HepG2 (cell line): ENCODE results near the gene FDPS. TPM values are rescaled to one million over a fixed set of nuclear protein-coding genes. Genes with fewer than 3 reads are reported as not detected.

Experiments
- PHF5A ChIP-seq: IDR thresholded peaks from one replicate; pipeline ENCODE4 v1.6.1; 2018; ENCODE audit warnings: low read depth, missing genetic modification reagents; ENCODE audit not compliant: unreplicated experiment
- POLR2AphosphoS5 ChIP-seq: IDR thresholded peaks from 2 replicates; pipeline ENCODE4 v1.6.1; 2012; ENCODE audit warnings: low read depth, low read length
- RARG ChIP-seq: sonication (generic); formaldehyde crosslinking; IDR thresholded peaks from 2 replicates; pipeline ENCODE4 v1.4.0; 2020; ENCODE audit warnings: low read depth, mild to moderate bottlenecking, missing genetic modification reagents
- ZBTB8A ChIP-seq: sonication (generic); formaldehyde crosslinking; IDR thresholded peaks from 2 replicates; pipeline ENCODE4 v1.4.0; 2020; ENCODE audit warnings: mild to moderate bottlenecking, low read depth, missing genetic modification reagents, borderline replicate concordance
- ZFP82 ChIP-seq: sonication (generic); formaldehyde crosslinking; IDR thresholded peaks from 2 replicates; pipeline ENCODE4 v1.5.1; 2020; ENCODE audit warnings: mild to moderate bottlenecking, missing genetic modification reagents, borderline replicate concordance
- ZNF264 ChIP-seq: sonication (generic); formaldehyde crosslinking; IDR thresholded peaks from 2 replicates; pipeline ENCODE4 v1.4.0; 2020; ENCODE audit warnings: missing genetic modification reagents
- ZNF329 ChIP-seq: sonication (generic); formaldehyde crosslinking; IDR thresholded peaks from 2 replicates; pipeline ENCODE4 v1.9.0; 2021; ENCODE audit warnings: low read depth, mild to moderate bottlenecking, missing genetic modification reagents
- ZNF333 ChIP-seq: sonication (generic); formaldehyde crosslinking; IDR thresholded peaks from 2 replicates; pipeline ENCODE4 v1.4.0; 2020; ENCODE audit warnings: mild to moderate bottlenecking, missing genetic modification reagents, borderline replicate concordance
- ZNF572 ChIP-seq: sonication (generic); formaldehyde crosslinking; IDR thresholded peaks from 2 replicates; pipeline ENCODE4 v1.5.1; 2020; ENCODE audit warnings: mild to moderate bottlenecking, missing genetic modification reagents
- ZNF747 ChIP-seq: sonication (generic); formaldehyde crosslinking; IDR thresholded peaks from 2 replicates; pipeline ENCODE4 v1.8.1; 2023; ENCODE audit warnings: missing genetic modification reagents, mild to moderate bottlenecking, borderline replicate concordance
- polyA plus RNA-seq, 8 experiments: library from polyadenylated mRNA; depleted of rRNA in 3 of 8; stranded (reverse) in 7 of 8; unstranded in 1 of 8; fragments of >200 nt; fragmentation: Illumina TruSeq in 4 of 8; extraction: Trizol in 4 of 8; gene quantifications; 2 replicates each; pipeline versions ENCODE4 v1.2.1 to v1.2.3, GENCODE V29; 2011 to 2016; ENCODE audit warnings: low read depth in 4 of 8, missing spikeins in 1 of 8, mixed read lengths in 1 of 8; ENCODE audit not compliant: insufficient read depth in 1 of 8
- total RNA-seq, 5 experiments: library from RNA; depleted of rRNA; stranded (reverse); fragments of >200 nt; fragmentation: Illumina TruSeq; extraction: Trizol; gene quantifications; 2 replicates each; pipeline ENCODE4 v1.2.3, GENCODE V29; 2016; ENCODE audit warnings: low read depth in 1 of 5
- TF ChIP-seq, protein P1 (sequence below): sonication (generic); formaldehyde crosslinking; IDR thresholded peaks from 2 replicates; pipeline ENCODE4 v1.4.0; 2020; ENCODE audit warnings: missing genetic modification reagents
- TF ChIP-seq, protein P2 (sequence below): sonication (generic); formaldehyde crosslinking; IDR thresholded peaks from 2 replicates; pipeline ENCODE4 v1.4.0; 2020; ENCODE audit warnings: missing genetic modification reagents
- TF ChIP-seq, protein P3 (sequence below): sonication (generic); formaldehyde crosslinking; IDR thresholded peaks from 2 replicates; pipeline ENCODE4 v1.8.0; 2022; ENCODE audit warnings: missing genetic modification reagents, low read depth, mild to moderate bottlenecking, borderline replicate concordance
- TF ChIP-seq, protein P4 (sequence below): sonication (generic); formaldehyde crosslinking; IDR thresholded peaks from 2 replicates; pipeline ENCODE4 v1.4.0; 2020; ENCODE audit warnings: low read depth, mild to moderate bottlenecking, missing genetic modification reagents
- TF ChIP-seq, protein P5 (sequence below): sonication (generic); formaldehyde crosslinking; IDR thresholded peaks from 2 replicates; pipeline ENCODE4 v1.9.0; 2021; ENCODE audit warnings: missing genetic modification reagents, borderline replicate concordance

FDPS gene
- total and polyA plus RNA-seq, 2 of the 13 experiments (the other 11 are each of a cell fraction or from before 2014, with no cell fraction given) = 264 to 519 TPM

DNA sequence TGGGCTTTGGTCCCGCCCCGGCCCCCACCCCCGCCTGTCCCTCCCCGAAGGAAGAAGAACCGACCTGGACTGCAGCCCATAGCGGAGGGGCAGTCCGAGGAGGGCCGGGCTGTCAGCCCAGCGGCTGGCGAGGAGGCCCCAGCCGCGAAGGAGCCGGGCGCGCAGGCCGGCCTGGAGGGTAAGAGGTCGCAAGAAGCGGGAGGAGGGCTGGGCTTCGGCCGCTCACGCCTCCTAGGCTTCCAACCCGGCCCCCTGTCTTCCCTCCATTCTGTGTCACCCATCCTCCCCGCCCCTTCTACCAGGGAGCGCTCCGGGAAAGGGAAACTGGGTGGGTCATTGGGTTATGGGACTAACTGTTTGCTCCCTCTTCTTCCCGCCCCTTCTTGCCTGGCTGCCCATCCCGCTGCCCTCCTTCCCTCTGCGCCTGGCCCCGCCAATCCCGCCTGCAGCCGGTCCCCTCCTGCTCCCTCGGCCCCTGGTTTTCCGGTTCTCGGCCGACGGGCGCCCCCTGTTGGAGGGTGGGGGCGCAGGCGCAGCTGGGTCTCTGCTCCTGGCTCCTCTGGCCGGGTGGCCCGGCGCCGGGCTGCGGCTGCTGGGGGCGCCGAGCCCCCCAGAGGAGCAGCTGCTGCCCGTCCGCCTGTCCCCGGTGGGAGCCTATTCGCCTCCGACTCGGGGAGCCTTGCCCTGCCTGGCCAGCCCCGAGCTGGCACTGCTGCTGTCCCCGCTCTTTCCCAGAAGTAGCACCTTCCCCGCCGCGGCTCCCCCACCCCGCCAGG lies 14.5 kb downstream of the FDPS start (continued):
- TF ChIP-seq, protein P1, sequence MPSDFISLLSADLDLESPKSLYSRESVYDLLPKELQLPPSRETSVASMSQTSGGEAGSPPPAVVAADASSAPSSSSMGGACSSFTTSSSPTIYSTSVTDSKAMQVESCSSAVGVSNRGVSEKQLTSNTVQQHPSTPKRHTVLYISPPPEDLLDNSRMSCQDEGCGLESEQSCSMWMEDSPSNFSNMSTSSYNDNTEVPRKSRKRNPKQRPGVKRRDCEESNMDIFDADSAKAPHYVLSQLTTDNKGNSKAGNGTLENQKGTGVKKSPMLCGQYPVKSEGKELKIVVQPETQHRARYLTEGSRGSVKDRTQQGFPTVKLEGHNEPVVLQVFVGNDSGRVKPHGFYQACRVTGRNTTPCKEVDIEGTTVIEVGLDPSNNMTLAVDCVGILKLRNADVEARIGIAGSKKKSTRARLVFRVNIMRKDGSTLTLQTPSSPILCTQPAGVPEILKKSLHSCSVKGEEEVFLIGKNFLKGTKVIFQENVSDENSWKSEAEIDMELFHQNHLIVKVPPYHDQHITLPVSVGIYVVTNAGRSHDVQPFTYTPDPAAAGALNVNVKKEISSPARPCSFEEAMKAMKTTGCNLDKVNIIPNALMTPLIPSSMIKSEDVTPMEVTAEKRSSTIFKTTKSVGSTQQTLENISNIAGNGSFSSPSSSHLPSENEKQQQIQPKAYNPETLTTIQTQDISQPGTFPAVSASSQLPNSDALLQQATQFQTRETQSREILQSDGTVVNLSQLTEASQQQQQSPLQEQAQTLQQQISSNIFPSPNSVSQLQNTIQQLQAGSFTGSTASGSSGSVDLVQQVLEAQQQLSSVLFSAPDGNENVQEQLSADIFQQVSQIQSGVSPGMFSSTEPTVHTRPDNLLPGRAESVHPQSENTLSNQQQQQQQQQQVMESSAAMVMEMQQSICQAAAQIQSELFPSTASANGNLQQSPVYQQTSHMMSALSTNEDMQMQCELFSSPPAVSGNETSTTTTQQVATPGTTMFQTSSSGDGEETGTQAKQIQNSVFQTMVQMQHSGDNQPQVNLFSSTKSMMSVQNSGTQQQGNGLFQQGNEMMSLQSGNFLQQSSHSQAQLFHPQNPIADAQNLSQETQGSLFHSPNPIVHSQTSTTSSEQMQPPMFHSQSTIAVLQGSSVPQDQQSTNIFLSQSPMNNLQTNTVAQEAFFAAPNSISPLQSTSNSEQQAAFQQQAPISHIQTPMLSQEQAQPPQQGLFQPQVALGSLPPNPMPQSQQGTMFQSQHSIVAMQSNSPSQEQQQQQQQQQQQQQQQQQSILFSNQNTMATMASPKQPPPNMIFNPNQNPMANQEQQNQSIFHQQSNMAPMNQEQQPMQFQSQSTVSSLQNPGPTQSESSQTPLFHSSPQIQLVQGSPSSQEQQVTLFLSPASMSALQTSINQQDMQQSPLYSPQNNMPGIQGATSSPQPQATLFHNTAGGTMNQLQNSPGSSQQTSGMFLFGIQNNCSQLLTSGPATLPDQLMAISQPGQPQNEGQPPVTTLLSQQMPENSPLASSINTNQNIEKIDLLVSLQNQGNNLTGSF (CRISPR knock-in tag) = no peak
- no peak for TF ChIP-seq POLR2AphosphoS5
- no peak for TF ChIP-seq ZNF329
- no peak for TF ChIP-seq PHF5A (CRISPR knock-in tag)
- no peak for TF ChIP-seq ZNF747 (CRISPR knock-in tag)
- 0 out of 2 replicates have a peak, but pooled peaks have one; percentile 58 for TF ChIP-seq ZNF572 (CRISPR knock-in tag)
- no peak for TF ChIP-seq ZFP82
- TF ChIP-seq, protein P2, sequence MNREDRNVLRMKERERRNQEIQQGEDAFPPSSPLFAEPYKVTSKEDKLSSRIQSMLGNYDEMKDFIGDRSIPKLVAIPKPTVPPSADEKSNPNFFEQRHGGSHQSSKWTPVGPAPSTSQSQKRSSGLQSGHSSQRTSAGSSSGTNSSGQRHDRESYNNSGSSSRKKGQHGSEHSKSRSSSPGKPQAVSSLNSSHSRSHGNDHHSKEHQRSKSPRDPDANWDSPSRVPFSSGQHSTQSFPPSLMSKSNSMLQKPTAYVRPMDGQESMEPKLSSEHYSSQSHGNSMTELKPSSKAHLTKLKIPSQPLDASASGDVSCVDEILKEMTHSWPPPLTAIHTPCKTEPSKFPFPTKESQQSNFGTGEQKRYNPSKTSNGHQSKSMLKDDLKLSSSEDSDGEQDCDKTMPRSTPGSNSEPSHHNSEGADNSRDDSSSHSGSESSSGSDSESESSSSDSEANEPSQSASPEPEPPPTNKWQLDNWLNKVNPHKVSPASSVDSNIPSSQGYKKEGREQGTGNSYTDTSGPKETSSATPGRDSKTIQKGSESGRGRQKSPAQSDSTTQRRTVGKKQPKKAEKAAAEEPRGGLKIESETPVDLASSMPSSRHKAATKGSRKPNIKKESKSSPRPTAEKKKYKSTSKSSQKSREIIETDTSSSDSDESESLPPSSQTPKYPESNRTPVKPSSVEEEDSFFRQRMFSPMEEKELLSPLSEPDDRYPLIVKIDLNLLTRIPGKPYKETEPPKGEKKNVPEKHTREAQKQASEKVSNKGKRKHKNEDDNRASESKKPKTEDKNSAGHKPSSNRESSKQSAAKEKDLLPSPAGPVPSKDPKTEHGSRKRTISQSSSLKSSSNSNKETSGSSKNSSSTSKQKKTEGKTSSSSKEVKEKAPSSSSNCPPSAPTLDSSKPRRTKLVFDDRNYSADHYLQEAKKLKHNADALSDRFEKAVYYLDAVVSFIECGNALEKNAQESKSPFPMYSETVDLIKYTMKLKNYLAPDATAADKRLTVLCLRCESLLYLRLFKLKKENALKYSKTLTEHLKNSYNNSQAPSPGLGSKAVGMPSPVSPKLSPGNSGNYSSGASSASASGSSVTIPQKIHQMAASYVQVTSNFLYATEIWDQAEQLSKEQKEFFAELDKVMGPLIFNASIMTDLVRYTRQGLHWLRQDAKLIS (CRISPR knock-in tag) = no peak
- TF ChIP-seq, protein P3, sequence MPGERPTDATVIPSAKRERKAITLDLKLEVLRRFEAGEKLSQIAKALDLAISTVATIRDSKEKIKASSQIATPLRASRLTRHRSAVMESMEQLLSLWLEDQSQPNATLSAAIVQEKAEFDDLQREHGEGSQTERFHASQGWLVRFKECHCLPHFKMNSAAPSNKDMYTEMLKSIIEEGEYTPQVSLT = no peak
- no peak for TF ChIP-seq ZNF264
- no peak for TF ChIP-seq ZBTB8A (CRISPR knock-in tag)
- no peak for TF ChIP-seq RARG
- TF ChIP-seq, protein P4, sequence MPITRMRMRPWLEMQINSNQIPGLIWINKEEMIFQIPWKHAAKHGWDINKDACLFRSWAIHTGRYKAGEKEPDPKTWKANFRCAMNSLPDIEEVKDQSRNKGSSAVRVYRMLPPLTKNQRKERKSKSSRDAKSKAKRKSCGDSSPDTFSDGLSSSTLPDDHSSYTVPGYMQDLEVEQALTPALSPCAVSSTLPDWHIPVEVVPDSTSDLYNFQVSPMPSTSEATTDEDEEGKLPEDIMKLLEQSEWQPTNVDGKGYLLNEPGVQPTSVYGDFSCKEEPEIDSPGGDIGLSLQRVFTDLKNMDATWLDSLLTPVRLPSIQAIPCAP (CRISPR knock-in tag) = no peak
- TF ChIP-seq ZNF333 (CRISPR knock-in tag) = no peak
- TF ChIP-seq, protein P5, sequence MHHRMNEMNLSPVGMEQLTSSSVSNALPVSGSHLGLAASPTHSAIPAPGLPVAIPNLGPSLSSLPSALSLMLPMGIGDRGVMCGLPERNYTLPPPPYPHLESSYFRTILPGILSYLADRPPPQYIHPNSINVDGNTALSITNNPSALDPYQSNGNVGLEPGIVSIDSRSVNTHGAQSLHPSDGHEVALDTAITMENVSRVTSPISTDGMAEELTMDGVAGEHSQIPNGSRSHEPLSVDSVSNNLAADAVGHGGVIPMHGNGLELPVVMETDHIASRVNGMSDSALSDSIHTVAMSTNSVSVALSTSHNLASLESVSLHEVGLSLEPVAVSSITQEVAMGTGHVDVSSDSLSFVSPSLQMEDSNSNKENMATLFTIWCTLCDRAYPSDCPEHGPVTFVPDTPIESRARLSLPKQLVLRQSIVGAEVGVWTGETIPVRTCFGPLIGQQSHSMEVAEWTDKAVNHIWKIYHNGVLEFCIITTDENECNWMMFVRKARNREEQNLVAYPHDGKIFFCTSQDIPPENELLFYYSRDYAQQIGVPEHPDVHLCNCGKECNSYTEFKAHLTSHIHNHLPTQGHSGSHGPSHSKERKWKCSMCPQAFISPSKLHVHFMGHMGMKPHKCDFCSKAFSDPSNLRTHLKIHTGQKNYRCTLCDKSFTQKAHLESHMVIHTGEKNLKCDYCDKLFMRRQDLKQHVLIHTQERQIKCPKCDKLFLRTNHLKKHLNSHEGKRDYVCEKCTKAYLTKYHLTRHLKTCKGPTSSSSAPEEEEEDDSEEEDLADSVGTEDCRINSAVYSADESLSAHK (CRISPR knock-in tag) = no peak
